CD4-positive, alpha-beta T cell treated with Interferon alpha-2 for 1 hour (primary cell): ENCODE data around the gene JAZF1.
"Not testable (repeated sequence)": the region's sequence is repeated elsewhere in the genome, so short reads cannot be mapped to it uniquely, and the experiment has no call there.

Experiments used
- DNase-seq, 2 donors: peaks; one replicate each; pipeline ENCODE4 v3.0.0-alpha.2; 2020 to 2022

The JAZF1 gene

DNA sequence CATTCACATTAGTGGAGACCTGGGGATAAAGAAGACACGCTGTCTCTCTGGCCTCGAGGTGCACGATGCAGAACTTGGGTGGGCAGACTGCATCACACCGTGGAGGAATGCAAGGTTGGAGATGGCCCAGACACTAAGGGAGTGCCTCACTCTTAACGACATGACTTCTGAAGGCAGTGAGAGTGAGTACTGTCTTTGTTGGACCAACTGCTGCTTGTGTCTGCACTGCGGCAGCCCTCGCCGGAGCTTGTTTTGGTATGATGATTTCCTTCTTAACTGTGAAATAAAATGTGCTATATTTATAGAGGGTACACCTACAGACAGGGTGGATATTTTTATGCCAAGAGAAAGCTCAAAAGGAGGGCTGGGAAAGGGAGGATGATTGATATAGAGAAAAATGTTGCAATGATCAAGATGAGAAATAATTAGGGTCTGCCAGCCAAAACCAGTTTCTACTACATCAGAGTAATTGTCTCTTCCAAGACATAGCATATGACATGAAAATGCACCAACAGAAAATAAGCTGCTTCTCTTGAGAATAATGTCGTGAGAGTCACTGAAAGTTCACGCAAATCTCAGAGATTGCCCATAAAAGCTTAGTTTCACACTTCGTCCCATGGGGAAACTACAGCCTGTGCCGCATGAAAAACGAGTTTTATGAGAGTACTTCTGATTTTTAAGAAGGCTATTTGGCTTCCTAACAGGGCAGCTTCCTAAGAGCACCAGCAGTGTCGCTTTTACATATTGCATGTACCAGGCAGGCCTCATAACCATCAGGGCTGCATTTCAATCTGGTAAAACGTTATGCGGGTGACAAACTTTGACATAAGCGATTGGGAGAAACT is 313.5 kb downstream of the JAZF1 start:
- DNase-seq: no peak

DNA sequence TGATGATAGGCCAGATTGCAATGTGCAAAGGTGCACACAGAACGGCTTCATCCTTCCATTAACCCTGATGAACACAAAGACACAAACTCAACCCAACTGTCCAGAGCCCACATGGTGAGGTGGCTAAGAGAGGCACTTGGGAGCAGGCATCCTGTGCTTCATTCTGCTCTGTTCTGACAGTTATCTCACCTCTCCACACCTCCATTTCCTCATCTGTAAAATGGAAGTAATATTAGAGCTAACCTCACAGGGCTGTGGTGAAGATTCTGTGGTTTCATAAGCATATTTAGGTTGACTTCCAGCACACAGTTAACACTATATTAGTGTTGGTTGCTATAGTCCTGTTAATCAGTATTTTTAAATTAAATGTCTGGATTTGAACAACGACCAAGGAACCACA is 314.3 kb downstream of the JAZF1 start:
- DNase-seq: no peak

- no peak for DNase-seq
Measured at GRCh38 chr7:27863880-27864279, 316.7 kb downstream of the JAZF1 start.

DNA sequence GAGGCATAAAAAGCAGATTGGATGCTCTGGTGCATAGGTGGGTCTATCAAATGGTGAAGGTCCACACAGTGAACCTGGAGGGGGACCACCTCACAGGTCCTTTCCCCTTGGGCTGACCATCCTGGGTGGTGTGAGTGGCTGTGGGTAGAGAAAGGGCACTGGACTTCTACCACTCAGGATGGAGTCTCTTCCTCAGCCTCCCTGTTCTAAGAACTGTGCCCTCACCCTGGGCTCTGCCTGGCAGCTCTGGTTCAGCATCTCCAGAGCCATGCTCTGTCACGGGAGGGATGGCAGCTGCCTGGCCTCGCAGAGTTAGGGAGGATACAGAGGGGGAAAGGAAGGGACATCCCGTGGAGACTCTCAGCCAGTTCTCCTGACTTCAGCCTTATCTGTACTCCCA is 318.8 kb downstream of the JAZF1 start:
- no peak for DNase-seq

GRCh38 chr7:27860800-27861199 is 319.8 kb downstream of the JAZF1 start:
- no peak for DNase-seq

DNA sequence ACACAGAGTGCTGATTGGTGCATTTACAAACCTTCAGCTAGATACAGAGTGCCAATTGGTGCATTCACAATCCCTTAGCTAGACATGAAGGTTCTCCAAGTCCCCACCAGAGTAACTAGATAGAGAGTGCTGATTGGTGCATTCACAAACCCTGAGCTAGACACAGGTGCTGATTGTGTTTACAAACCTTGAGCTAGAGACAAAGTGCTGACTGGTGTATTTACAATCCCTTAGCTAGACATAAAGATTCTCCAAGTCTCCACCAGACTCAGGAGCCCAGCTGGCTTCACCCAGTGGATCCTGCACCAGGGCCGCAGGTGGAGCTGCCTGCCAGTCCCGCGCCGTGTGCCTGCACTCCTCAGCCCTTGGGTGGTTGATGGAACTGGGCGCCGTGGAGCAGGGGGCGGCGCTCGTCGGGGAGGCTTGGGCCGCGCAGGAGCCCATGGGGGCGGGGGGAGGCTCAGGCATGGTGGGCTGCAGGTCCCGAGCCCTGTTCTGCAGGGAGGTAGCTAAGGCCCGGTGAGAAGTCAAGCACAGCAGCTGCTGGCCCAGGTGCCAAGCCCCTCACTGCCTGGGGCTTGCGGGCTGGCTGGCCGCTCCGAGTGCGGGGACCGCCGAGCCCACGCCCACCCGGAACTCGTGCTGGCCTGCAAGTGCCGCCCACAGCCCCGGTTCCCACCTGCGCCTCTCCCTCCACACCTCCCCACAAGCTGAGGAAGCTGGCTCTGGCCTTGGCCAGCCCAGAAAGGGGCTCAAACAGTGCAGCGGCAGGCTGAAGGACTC is 323.7 kb downstream of the JAZF1 start:
- not testable (repeated sequence) for DNase-seq

GRCh38 chr7:27850531-27850930 is 330.1 kb downstream of the JAZF1 start:
- DNase-seq: no peak

DNA sequence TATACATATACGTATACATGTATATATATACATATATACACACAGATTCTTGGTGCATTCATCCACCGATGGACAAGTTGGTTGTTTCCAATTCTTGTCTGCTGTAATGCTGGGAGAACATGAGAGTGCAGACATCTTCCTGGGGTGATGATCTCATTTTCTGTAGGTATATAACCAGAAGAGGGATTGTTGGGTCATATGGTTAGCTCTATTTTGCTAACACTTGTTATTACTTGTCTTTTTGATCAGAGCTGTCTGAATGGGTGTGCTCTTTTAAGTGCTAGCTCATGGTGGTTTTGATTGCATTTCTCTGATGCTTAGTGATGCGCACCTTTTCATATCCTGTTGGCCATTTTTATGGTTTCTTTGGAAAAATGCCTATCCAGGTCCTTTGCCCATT is 334.2 kb downstream of the JAZF1 start:
- DNase-seq: no peak

- no peak for DNase-seq
Measured at GRCh38 chr7:27843584-27844305, 336.9 kb downstream of the JAZF1 start.

DNA sequence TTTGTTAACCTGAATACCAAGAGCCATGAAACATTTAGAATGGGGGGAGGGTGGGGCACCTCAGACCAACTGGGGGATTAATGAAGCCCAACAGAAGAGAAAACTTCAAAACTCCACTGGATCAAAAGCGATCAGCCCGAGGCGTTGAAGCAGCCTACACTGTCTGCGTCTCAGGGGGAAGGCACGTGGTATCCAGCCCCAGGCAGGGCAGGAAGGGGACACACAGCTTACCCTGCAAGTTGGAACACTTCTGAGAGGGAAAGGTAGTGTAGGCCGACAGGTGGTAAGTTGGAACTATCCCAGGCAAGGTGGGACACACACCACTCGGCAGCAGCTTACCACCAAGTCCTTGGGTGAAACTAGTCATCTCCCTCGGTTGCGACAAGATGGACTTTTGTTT is 337.7 kb downstream of the JAZF1 start:
- no peak for DNase-seq

DNA sequence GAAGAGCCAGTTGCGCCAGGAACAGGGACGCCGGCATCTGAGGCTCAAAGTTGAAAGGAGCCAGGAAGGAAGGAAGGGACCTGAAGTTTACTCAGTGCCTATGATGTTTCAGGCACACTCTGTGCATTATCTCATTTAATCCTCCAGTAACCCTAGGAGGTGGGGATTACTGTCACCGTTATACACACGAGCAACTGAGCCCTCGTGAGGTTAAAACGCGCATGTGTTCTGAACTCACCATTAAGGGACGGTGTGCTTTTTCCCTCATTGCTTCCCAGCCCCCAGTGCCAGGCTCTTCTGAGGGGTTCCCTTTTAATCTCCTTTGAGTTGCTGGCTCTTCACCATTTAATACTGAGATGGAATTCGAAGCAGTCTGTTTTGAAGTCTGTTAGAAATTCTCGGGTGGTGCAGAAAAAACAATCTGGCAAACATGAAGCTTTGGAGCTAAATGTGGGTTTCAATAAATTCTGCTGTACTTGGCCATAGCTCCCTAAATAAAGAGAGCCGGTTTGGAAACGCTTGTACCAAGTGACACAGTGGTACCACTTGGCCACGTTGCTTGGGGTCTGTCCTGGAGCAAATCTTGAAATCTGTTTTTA is 338.4 kb downstream of the JAZF1 start:
- DNase-seq: no peak

- no peak for DNase-seq
Measured at GRCh38 chr7:27840760-27841364, 339.7 kb downstream of the JAZF1 start.

- DNase-seq: peak in 1 of 2 donors; percentile 23
Measured at GRCh38 chr7:27840313-27840712, 340.3 kb downstream of the JAZF1 start.

GRCh38 chr7:27839099-27839498 is 341.5 kb downstream of the JAZF1 start:
- DNase-seq: no peak

DNA sequence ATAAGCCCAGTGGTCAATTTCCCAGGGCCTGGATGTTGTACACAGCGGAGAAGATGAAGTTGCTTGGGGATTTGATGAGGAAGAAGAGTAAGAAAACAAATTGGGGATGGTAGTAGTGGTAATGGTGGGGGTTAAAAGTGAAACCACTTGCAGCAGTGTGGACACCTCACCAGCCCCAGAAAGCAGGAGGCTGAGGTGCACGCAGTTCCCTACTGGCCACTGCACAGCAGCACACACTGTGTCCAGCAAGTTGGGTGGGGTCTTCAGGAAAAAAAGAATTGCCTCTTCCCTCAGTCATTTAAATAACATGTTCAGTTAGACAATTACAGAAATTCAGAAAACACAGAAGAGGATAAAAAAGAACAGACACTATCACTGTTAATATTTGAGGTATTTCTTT is 344.1 kb downstream of the JAZF1 start:
- no peak for DNase-seq

DNA sequence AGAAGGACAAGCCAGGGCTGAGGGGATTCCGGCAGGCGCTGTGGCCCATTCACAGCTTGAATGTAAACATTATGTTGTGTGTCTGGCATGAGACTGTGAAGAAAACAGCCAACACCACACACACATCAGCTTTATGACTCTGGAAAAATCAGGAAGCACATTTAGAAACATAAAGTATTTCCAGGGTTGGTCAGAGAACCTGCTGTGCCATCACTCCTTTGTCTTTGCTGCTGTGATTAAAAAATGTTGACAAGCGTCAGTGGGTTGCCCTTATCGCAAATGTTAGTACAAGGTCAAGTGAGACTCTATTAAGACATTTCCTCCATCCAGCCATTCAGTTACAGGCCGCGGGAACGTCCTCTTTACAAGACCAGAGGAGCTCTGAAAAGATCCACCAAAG is 345.2 kb downstream of the JAZF1 start:
- no peak for DNase-seq

- no peak for DNase-seq
Measured at GRCh38 chr7:27834179-27834921, 346.2 kb downstream of the JAZF1 start.

- no peak for DNase-seq
Measured at GRCh38 chr7:27826357-27826756, 354.2 kb downstream of the JAZF1 start.

- DNase-seq: no peak
Measured at GRCh38 chr7:27825891-27826290, 354.7 kb downstream of the JAZF1 start.

- DNase-seq: no peak
Measured at GRCh38 chr7:27822245-27822644, 358.4 kb downstream of the JAZF1 start.

DNA sequence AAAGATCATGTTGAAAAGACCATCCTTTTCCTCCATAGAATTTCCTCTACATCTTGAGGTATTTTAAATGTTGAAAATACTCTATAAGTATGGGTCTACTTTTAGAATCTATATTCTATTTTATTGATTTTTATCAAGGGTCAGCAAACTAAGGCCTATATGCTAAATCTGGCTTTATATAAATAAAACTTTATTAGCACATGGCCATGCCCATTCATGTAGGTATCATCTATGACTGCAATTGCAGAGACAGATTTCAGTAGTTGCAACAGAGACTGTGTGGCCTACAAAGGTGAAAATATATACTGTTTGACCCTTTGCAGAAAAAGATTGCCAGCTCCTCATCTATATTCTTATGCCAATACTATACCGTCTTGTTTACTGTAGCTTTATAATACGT is 367.9 kb downstream of the JAZF1 start:
- no peak for DNase-seq

DNA sequence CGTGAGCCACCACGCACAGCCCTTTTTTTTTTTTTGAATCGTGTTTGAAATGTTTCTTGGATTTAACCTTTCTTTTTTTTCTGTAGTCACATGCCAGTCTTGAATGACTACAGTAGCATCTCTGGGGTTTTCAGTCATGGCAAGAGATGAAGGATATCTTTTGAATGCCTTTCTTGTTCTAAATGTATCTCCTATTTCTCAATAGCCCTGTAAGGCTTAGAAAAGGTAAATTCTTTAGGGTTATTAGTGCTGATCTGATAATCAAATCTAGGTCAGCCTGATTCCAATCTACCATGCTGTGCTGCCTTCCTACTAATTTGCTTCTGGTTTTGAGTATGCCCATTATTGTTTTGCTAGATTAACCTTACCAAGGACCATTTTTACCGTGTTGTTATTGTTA is 370.4 kb downstream of the JAZF1 start:
- DNase-seq: no peak
